Smooth muscle cell of the umbilical artery (primary cell): ENCODE measurements around the gene RAB11FIP2. TPM values are rescaled to one million over a fixed set of nuclear protein-coding genes. Genes with fewer than 3 reads are reported as not detected.

Source experiments
- total RNA-seq: library from RNA; depleted of rRNA; stranded (reverse); fragments of >200 nt; gene quantifications from 2 replicates; pipeline ENCODE4 v1.2.3, GENCODE V29; 2014

The RAB11FIP2 gene, protein sequence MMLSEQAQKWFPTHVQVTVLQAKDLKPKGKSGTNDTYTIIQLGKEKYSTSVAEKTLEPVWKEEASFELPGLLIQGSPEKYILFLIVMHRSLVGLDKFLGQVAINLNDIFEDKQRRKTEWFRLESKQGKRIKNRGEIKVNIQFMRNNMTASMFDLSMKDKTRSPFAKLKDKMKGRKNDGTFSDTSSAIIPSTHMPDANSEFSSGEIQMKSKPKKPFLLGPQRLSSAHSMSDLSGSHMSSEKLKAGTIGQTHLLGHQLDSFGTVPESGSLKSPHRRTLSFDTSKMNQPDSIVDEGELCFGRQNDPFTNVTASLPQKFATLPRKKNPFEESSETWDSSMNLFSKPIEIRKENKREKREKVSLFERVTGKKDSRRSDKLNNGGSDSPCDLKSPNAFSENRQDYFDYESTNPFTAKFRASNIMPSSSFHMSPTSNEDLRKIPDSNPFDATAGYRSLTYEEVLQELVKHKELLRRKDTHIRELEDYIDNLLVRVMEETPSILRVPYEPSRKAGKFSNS
- total RNA-seq: 19.0 and 24.6 TPM in 2 replicates

DNA sequence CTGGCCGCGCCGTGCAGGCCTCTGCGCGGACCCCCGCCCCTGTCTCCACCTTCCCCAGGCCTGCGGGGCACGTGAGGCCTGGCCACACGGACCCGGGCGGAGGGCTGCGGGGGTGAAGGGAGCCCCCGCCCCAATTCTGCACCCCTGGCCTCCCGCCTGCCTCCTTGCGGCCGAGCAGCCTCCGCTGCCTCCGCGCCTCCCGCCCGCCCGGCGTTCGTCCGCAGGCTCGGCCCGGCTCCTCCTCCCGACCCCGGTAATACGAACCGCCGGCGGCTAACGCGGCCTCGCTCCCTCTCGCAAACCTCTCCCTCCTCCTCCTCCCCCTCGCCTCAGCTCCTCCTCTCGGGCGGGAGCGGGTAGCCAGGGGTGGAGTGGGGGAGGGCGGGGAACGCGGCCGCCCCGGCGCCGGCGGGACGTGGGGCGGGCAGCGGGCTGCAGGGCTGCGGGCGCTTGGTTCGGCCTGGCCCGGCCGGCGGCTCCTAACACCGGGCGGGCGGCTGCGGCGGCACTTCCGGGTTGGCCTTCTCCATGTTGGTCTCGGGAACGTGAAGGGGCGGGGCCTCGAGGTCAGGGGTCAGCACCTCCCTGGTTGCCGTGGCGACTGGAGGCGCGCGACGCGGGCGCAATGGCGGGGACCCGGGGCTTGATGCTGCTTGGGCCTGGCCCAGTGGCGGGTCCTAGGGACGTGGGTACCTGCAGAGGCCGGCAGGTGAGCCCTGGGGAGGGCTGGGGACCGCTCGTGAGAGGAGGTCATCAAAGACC is at the start of gene RAB11FIP2:
Gene RAB11FIP2 (minus strand): TSS at position 547 of the 762 bp plus-strand sequence. CDS start 778 bp downstream, outside the sequence.

